Uterus (tissue), 4 donors: ENCODE data around the gene BMPR1B. TPM values are rescaled to one million over a fixed set of nuclear protein-coding genes. Genes with fewer than 3 reads are reported as not detected.

Experiments
- DNase-seq, 2 donors: peaks; one replicate each; pipeline ENCODE4 v3.0.0-alpha.2; 2019 to 2020
- H3K27ac ChIP-seq, 2 donors: fragments of 200-600 bp; sonication (generic); 1 replicate in 1 of 2; 2 replicates in 1 of 2; pipeline ENCODE4 v1.5.1; 2016 to 2018
- H3K27me3 ChIP-seq, 2 donors: fragments of 200-600 bp; sonication (generic); one replicate each; pipeline ENCODE4 v1.5.1; 2018 to 2019; ENCODE audit warnings: control low read depth in 1 of 2
- H3K36me3 ChIP-seq, 2 donors: fragments of 200-600 bp; sonication (generic); one replicate each; pipeline ENCODE4 v1.5.1; 2019; ENCODE audit warnings: control low read depth in 1 of 2
- H3K4me1 ChIP-seq, 2 donors: fragments of 200-600 bp; sonication (generic); one replicate each; pipeline ENCODE4 v1.5.1; 2018 to 2019; ENCODE audit warnings: control low read depth in 1 of 2
- H3K4me3 ChIP-seq, 2 donors: fragments of 200-600 bp; sonication (generic); 1 replicate in 1 of 2; 2 replicates in 1 of 2; pipeline ENCODE4 v1.5.1; 2018 to 2019; ENCODE audit warnings: mild to moderate bottlenecking in 1 of 2
- H3K9me3 ChIP-seq, 2 donors: fragments of 200-600 bp; sonication (generic); one replicate each; pipeline ENCODE4 v1.5.1; 2019; ENCODE audit warnings: control low read depth in 1 of 2
- POLR2A ChIP-seq, 2 donors: fragments of 450-650 bp; IDR thresholded peaks; one replicate each; pipeline ENCODE4 v1.6.1; 2016; ENCODE audit warnings: antibody characterized with exemption in 2 of 2, mild to moderate bottlenecking in 1 of 2, moderate library complexity in 1 of 2
- intact Hi-C: fragments of 100-400 bp; cut with DNase I; formaldehyde crosslinking; loops from one replicate; pipeline ENCODE4 v1.15.1; 2023; ENCODE audit warnings: low total_unique reads
- total RNA-seq, 4 donors: library from RNA; depleted of rRNA in 3 of 4; stranded (reverse); fragments of >200 nt in 3 of 4; gene quantifications; one replicate each; pipeline versions ENCODE4 v1.1.0 to v1.2.4, GENCODE V29; 2014 to 2023
- TF ChIP-seq, protein P1 (sequence below), 4 experiments: fragments of 200-600 bp in 2 of 4; fragments of 450-650 bp in 2 of 4; sonication (generic) in 2 of 4; IDR thresholded peaks; one replicate each; pipeline ENCODE4 v1.5.1; 2016 to 2019; ENCODE audit warnings: antibody characterized with exemption in 4 of 4, mild to moderate bottlenecking in 2 of 4, moderate library complexity in 1 of 4
- donor health status: DM: yes; HTN: yes; CAD: no.

Gene BMPR1B
- total RNA-seq, 4 donors from 2014 or later, result under 0.01 to 13.6 (median 3.3) TPM

- Histone ChIP-seq H3K4me3 (no peak overlapping the region), H3K9me3 (no peaks in the 10 kb centered on the region), H3K27ac (no peak overlapping the region), H3K27me3 (no peaks in the 10 kb centered on the region), H3K4me1 (no peaks in the 10 kb centered on the region), H3K36me3 (no peaks in the 10 kb centered on the region)
- intact Hi-C loops, result no loop called here
- no peak for DNase-seq
- TF ChIP-seq, protein P1, sequence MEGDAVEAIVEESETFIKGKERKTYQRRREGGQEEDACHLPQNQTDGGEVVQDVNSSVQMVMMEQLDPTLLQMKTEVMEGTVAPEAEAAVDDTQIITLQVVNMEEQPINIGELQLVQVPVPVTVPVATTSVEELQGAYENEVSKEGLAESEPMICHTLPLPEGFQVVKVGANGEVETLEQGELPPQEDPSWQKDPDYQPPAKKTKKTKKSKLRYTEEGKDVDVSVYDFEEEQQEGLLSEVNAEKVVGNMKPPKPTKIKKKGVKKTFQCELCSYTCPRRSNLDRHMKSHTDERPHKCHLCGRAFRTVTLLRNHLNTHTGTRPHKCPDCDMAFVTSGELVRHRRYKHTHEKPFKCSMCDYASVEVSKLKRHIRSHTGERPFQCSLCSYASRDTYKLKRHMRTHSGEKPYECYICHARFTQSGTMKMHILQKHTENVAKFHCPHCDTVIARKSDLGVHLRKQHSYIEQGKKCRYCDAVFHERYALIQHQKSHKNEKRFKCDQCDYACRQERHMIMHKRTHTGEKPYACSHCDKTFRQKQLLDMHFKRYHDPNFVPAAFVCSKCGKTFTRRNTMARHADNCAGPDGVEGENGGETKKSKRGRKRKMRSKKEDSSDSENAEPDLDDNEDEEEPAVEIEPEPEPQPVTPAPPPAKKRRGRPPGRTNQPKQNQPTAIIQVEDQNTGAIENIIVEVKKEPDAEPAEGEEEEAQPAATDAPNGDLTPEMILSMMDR (IDR thresholded peaks at IDR 0.05), result no peak
- no peak for TF ChIP-seq POLR2A (IDR thresholded peaks at IDR 0.05)
Observed at GRCh38 chr4:94979621-94980020, 221.9 kb downstream of the BMPR1B start.

GRCh38 chr4:94995684-94996394, 238.1 kb downstream of the BMPR1B start:
- intact Hi-C loops, result no loop called here
- Histone ChIP-seq H3K4me3 (peak overlapping the region in 1 of 2 donors; percentile 9), H3K4me1 (no peaks in the 10 kb centered on the region), H3K27me3 (no peaks in the 10 kb centered on the region), H3K27ac (no peak overlapping the region), H3K9me3 (no peaks in the 10 kb centered on the region), H3K36me3 (no peaks in the 10 kb centered on the region)
- no peak for DNase-seq
- TF ChIP-seq, protein P1 (IDR thresholded peaks at IDR 0.05), result no peak
- no peak for TF ChIP-seq POLR2A (IDR thresholded peaks at IDR 0.05)

DNA sequence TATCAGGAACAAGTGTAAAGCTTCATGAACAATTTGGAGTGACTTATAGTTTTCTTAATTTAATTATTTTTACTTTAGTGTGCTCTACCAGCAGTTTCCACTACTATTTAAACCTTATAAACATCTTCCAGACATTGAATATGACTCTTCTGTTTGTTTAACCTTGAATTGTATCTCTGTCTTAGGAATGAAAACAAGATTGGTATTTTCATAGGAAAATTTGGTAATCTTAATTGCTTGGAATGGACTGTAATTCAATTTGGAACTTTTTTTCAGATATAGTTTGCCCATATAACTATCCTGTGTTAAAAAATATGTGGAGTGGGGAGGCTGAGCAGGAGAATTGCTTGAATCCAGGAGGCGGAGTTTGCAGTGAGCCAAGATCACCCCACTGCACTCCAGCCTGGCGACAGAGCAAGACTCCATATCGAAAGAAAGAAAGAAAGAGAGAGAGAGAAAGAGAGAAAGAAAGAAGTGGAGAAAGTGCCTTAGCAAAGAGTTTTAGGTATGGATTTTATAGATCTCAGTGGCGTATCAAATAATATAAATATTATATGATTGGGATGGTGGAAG, 242.4 kb downstream of the BMPR1B start:
- no peaks in the 10 kb centered on the region for H3K9me3 ChIP-seq
- no peak overlapping the region for H3K27ac ChIP-seq
- no peaks in the 10 kb centered on the region for H3K36me3 ChIP-seq
- intact Hi-C loops, result no loop called here
- H3K4me1 ChIP-seq, result no peaks in the 10 kb centered on the region
- no peak overlapping the region for H3K4me3 ChIP-seq
- no peaks in the 10 kb centered on the region for H3K27me3 ChIP-seq
- TF ChIP-seq POLR2A (IDR thresholded peaks at IDR 0.05), result no peak
- TF ChIP-seq, protein P1 (IDR thresholded peaks at IDR 0.05), result no peak
- DNase-seq, result no peak

DNA sequence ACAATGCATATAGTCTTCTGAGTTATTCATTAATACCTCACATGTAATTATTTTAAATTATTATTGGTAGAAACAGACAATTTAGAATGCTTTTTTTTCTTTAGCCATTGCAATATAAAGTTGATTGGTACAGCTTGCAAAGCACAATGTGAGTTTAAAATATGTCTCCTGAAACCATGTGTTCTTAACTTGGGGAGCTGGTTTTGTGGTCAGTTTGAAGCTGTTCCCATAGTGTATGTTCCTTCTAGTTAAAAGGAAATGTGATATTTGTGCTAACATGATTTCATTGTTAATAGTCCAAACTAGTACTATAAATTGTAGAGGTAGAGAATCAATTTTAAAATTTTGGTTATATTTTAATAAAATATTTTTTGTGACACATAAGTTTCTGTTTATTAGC, 247.2 kb downstream of the BMPR1B start:
- TF ChIP-seq, protein P1 (IDR thresholded peaks at IDR 0.05), result no peak
- TF ChIP-seq POLR2A (IDR thresholded peaks at IDR 0.05), result no peak
- H3K4me3 ChIP-seq, result no peak overlapping the region
- no peaks in the 10 kb centered on the region for H3K4me1 ChIP-seq
- H3K9me3 ChIP-seq, result no peaks in the 10 kb centered on the region
- H3K36me3 ChIP-seq, result no peaks in the 10 kb centered on the region
- DNase-seq, result no peak
- no peaks in the 10 kb centered on the region for H3K27me3 ChIP-seq
- intact Hi-C loops, result no loop called here
- no peak overlapping the region for H3K27ac ChIP-seq

- H3K36me3 ChIP-seq, result no peaks in the 10 kb centered on the region
- no peak for TF ChIP-seq POLR2A (IDR thresholded peaks at IDR 0.05)
- TF ChIP-seq, protein P1 (IDR thresholded peaks at IDR 0.05), result no peak
- H3K27ac ChIP-seq, result no peak overlapping the region
- no peaks in the 10 kb centered on the region for H3K27me3 ChIP-seq
- intact Hi-C loops, result no loop called here
- no peak overlapping the region for H3K4me3 ChIP-seq
- no peaks in the 10 kb centered on the region for H3K4me1 ChIP-seq
- DNase-seq, result no peak
- no peaks in the 10 kb centered on the region for H3K9me3 ChIP-seq
Observed at GRCh38 chr4:95007998-95008397, 250.2 kb downstream of the BMPR1B start.
